ENCODE data around the gene CDKN2A.

The CDKN2A gene

GRCh38 chr9:22008717-22009505 is 14.7 kb upstream of the CDKN2A start, which contains the start of gene CDKN2B:
CDKN2B (minus strand) TSS chr9:22009305; CDS start chr9:22008953, 352 bp downstream.
- peak; percentile 71 for TF ChIP-seq FOXP2 (optimal IDR thresholded peaks at IDR 0.05; ENCODE audit: borderline replicate concordance, extremely low read depth, extremely low read length, insufficient read depth)
- peak; percentile 92 for TF ChIP-seq SIN3A (IDR thresholded peaks at IDR 0.05; ENCODE audit: borderline replicate concordance, insufficient read depth, low read length)
- peak; percentile 88; the same call in 1 of the 2 replicates for TF ChIP-seq TAF1 (IDR thresholded peaks at IDR 0.05; ENCODE audit: borderline replicate concordance, insufficient read depth, low read length)
- peak; percentile 58; a peak in 2 of 4 replicates for TF ChIP-seq REST (IDR thresholded peaks at IDR 0.05; ENCODE audit: insufficient read depth in 1 of 2, low read depth in 2 of 2, low read length in 2 of 2)
- peak; percentile 87 for TF ChIP-seq POLR2AphosphoS5 (IDR thresholded peaks at IDR 0.05; ENCODE audit: low read depth, low read length)

GRCh38 chr9:22008384-22008716 is 14.2 kb upstream of the CDKN2A start:
- TF ChIP-seq SIN3A (IDR thresholded peaks at IDR 0.05; ENCODE audit: borderline replicate concordance, insufficient read depth, low read length) = no peak; the same call in 1 of the 2 replicates
- no peak for TF ChIP-seq REST (IDR thresholded peaks at IDR 0.05; ENCODE audit: insufficient read depth in 1 of 2, low read depth in 2 of 2, low read length in 2 of 2)
- TF ChIP-seq POLR2AphosphoS5 (IDR thresholded peaks at IDR 0.05; ENCODE audit: low read depth, low read length) = no peak
- no peak for TF ChIP-seq FOXP2 (optimal IDR thresholded peaks at IDR 0.05; ENCODE audit: borderline replicate concordance, extremely low read depth, extremely low read length, insufficient read depth)
- no peak for TF ChIP-seq TAF1 (IDR thresholded peaks at IDR 0.05; ENCODE audit: borderline replicate concordance, insufficient read depth, low read length)

- TF ChIP-seq REST (IDR thresholded peaks at IDR 0.05; ENCODE audit: insufficient read depth in 1 of 2, low read depth in 2 of 2, low read length in 2 of 2) (no peak), SIN3A (IDR thresholded peaks at IDR 0.05; ENCODE audit: borderline replicate concordance, insufficient read depth, low read length) (no peak), TAF1 (IDR thresholded peaks at IDR 0.05; ENCODE audit: borderline replicate concordance, insufficient read depth, low read length) (no peak)
Measured at GRCh38 chr9:22005702-22006606, 11.8 kb upstream of the CDKN2A start.

GRCh38 chr9:22005021-22005701 is 11.0 kb upstream of the CDKN2A start:
- TF ChIP-seq SIN3A (IDR thresholded peaks at IDR 0.05; ENCODE audit: borderline replicate concordance, insufficient read depth, low read length) = no peak
- no peak for TF ChIP-seq REST (IDR thresholded peaks at IDR 0.05; ENCODE audit: insufficient read depth in 1 of 2, low read depth in 2 of 2, low read length in 2 of 2)
- no peak for TF ChIP-seq POLR2AphosphoS5 (IDR thresholded peaks at IDR 0.05; ENCODE audit: low read depth, low read length)
- TF ChIP-seq FOXP2 (optimal IDR thresholded peaks at IDR 0.05; ENCODE audit: borderline replicate concordance, extremely low read depth, extremely low read length, insufficient read depth) = no peak
- TF ChIP-seq TAF1 (IDR thresholded peaks at IDR 0.05; ENCODE audit: borderline replicate concordance, insufficient read depth, low read length) = no peak

Data from PFSK-1 (cell line).